Glutamatergic neuron (in vitro differentiated cells): ENCODE data around the gene CHIT1. TPM values are rescaled to one million over a fixed set of nuclear protein-coding genes. Genes with fewer than 3 reads are reported as not detected.
"Not testable (repeated sequence)": the region's sequence is repeated elsewhere in the genome, so short reads cannot be mapped to it uniquely, and the experiment has no call there.

Experiments
- DNase-seq: peaks from one replicate; pipeline ENCODE4 v3.0.0; 2022
- H3K27ac Mint-ChIP-seq: one replicate; pipeline ENCODE4 v1.8.0; 2020; ENCODE audit warnings: mild to moderate bottlenecking, mixed read lengths, inconsistent platforms; ENCODE audit not compliant: unreplicated experiment
- H3K27me3 Mint-ChIP-seq: one replicate; pipeline ENCODE4 v1.8.0; 2020; ENCODE audit warnings: mild to moderate bottlenecking, moderate library complexity, mixed read lengths, inconsistent platforms; ENCODE audit not compliant: unreplicated experiment
- H3K36me3 Mint-ChIP-seq: one replicate; pipeline ENCODE4 v1.8.0; 2020; ENCODE audit warnings: mild to moderate bottlenecking, mixed read lengths, inconsistent platforms; ENCODE audit not compliant: unreplicated experiment
- H3K4me1 Mint-ChIP-seq: one replicate; pipeline ENCODE4 v1.8.0; 2020; ENCODE audit warnings: mild to moderate bottlenecking, low read depth, mixed read lengths, inconsistent platforms; ENCODE audit not compliant: unreplicated experiment
- H3K4me3 Mint-ChIP-seq: one replicate; pipeline ENCODE4 v1.8.0; 2020; ENCODE audit warnings: mild to moderate bottlenecking, mixed read lengths, inconsistent platforms; ENCODE audit not compliant: unreplicated experiment
- H3K9me3 Mint-ChIP-seq: one replicate; pipeline ENCODE4 v1.8.0; 2020; ENCODE audit warnings: mild to moderate bottlenecking, moderate library complexity, mixed read lengths, inconsistent platforms; ENCODE audit not compliant: unreplicated experiment
- total RNA-seq: library from RNA; stranded (reverse); fragmentation: NEBNext Ultra II Directional; extraction: Animal tissue kit (Norgen Biotek cat#: 25700); gene quantifications from one replicate; pipeline ENCODE4 v1.2.1, GENCODE V29; 2021; ENCODE audit not compliant: unreplicated experiment
- TF ChIP-seq, protein P1 (sequence below): fragments of 200-600 bp; sonication (generic); IDR thresholded peaks from one replicate; pipeline ENCODE4 v1.5.0; 2021; ENCODE audit not compliant: partially characterized antibody, unreplicated experiment

Gene CHIT1
- total RNA-seq, 1 donor from 2014 or later, result 0.10 TPM

DNA sequence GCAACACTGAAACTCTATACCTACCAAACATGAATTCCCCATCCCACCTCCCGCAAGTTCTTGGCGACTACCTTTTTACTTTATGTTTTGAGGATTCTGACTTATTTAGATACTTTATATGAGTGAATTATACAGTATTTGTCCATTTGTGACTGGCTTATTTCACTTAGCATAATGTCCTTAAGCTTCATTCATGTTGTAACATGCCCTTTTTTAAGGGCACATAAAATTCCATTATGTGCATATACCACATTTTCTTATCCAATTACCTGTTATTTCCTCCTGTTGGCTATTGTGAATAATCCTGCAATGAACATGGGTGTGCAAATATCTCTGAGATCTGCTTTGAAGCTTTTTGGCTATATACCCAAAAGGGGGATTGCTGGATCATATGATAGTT is 22.0 kb upstream of the CHIT1 start:
- Mint-ChIP-seq H3K36me3 (peaks cover 22% of the 10 kb centered on the region), H3K4me1 (peaks cover 5% of the 10 kb centered on the region), H3K4me3 (no peak overlapping the region), H3K27ac (no peak overlapping the region), H3K27me3 (no peaks in the 10 kb centered on the region), H3K9me3 (peaks cover 4% of the 10 kb centered on the region)
- TF ChIP-seq, protein P1, sequence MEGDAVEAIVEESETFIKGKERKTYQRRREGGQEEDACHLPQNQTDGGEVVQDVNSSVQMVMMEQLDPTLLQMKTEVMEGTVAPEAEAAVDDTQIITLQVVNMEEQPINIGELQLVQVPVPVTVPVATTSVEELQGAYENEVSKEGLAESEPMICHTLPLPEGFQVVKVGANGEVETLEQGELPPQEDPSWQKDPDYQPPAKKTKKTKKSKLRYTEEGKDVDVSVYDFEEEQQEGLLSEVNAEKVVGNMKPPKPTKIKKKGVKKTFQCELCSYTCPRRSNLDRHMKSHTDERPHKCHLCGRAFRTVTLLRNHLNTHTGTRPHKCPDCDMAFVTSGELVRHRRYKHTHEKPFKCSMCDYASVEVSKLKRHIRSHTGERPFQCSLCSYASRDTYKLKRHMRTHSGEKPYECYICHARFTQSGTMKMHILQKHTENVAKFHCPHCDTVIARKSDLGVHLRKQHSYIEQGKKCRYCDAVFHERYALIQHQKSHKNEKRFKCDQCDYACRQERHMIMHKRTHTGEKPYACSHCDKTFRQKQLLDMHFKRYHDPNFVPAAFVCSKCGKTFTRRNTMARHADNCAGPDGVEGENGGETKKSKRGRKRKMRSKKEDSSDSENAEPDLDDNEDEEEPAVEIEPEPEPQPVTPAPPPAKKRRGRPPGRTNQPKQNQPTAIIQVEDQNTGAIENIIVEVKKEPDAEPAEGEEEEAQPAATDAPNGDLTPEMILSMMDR, result no peak
- DNase-seq, result no peak

DNA sequence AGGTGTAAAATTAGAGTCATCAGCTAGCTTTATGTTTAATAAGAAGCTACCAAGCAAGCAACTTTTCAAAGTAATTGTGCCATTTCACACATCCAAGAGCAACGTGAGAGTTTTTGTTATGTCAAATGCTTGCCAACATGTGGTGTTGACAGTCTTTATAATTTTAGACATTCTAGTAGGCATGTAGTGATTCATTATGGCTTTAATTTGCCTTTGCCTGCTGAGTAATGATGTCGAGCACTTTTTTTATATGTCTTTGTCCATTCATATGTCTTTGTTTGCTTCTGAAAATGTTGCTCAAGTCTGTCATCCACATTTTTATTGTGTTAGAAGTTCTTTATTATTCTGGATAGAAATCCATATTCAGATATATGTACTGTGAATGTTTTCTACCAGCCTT is 21.4 kb upstream of the CHIT1 start:
- Mint-ChIP-seq H3K27ac (no peak overlapping the region), H3K27me3 (no peaks in the 10 kb centered on the region)
- TF ChIP-seq, protein P1, result no peak

DNA sequence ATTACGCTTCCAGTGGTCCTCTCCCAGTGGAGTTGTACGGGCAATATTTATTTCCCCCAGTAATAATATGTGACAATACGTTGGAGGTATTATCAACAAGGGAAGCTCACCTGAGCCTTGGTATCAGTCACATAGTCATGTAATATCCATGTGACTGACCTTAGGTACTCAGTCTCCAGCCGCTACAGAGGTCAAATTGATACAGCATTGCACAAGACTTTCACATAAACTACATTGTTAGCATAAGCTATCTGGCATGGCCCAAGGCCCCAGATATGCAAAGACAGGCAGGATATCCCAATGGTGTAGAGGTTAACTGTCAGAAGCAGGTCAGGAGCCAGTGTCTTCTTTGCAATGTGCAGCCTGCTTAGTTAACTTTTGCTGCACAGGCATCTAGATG is 15.3 kb upstream of the CHIT1 start:
- H3K4me1 Mint-ChIP-seq, result no peaks in the 10 kb centered on the region
- no peaks in the 10 kb centered on the region for H3K36me3 Mint-ChIP-seq
- no peak for DNase-seq
- H3K27ac Mint-ChIP-seq, result no peak overlapping the region
- H3K27me3 Mint-ChIP-seq, result no peaks in the 10 kb centered on the region
- no peak overlapping the region for H3K4me3 Mint-ChIP-seq
- H3K9me3 Mint-ChIP-seq, result no peaks in the 10 kb centered on the region
- TF ChIP-seq, protein P1, result no peak

More for the DNA sequence above, 21.4 kb upstream of the CHIT1 start:
- peaks cover 5% of the 10 kb centered on the region for H3K4me1 Mint-ChIP-seq
- peaks cover 16% of the 10 kb centered on the region for H3K36me3 Mint-ChIP-seq
- DNase-seq, result no peak
- no peaks in the 10 kb centered on the region for H3K9me3 Mint-ChIP-seq
- H3K4me3 Mint-ChIP-seq, result no peak overlapping the region

DNA sequence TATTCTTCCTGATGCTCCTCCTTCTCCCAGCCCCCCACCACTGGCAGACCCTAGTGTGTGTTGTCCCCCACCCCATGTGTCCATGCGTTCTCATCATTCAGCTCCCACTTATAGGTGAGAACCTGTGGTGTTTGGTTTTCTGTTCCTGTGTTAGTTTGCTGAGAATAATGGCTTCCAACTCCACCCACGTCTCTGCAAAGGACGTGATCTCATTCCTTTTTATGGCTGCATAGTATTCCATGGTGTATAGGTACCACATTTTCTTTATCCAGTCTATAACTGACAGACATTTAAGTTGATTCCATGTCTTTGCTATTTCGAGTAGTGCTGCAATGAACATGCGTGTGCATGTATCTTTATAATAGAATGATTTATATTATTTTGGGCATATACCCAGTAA is 12.2 kb upstream of the CHIT1 start:
- not testable (repeated sequence) for H3K27ac Mint-ChIP-seq, H3K27me3 Mint-ChIP-seq, H3K9me3 Mint-ChIP-seq, H3K36me3 Mint-ChIP-seq, H3K4me1 Mint-ChIP-seq, DNase-seq, H3K4me3 Mint-ChIP-seq

DNA sequence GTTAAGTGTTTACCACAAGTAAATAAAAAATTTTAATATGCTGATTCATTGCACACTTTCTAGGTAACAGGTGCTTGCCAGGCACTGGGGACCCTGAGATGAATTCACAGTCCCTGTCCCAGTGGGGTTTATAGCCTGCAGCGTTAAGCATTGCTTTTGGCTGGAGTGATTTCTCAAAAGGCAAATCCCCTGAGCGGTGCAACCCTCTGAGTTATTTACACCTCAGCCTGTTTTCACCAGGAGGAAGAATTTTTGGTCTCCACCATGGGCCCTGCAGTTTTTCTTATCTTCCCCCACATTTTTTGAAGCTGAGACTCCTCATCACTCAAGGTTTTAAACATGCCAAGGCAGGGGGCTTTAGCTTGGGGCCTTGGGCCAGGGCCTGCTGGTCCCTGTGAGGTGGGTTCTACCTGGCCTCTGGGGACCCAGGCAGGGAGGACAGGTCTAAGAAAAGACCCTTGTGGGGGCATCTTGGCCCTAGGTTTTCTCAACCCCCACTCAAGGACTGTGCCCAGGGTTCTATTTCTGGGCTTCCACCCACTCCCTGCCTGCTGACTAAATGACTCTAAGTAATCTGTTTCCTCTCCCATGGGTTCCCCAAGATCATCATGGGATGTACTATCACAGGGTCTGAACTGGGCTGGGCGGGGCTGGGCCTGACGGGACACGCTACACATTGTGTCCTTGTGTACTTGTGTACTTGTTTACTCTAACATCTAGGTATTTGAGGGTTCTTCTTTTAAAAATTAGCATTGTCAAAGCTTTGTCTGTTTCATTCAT is 10.2 kb upstream of the CHIT1 start:
- no peaks in the 10 kb centered on the region for H3K4me1 Mint-ChIP-seq
- TF ChIP-seq, protein P1, result no peak
- no peak for DNase-seq
- H3K36me3 Mint-ChIP-seq, result peaks cover 16% of the 10 kb centered on the region
- no peak overlapping the region for H3K27ac Mint-ChIP-seq
- H3K9me3 Mint-ChIP-seq, result peaks cover 7% of the 10 kb centered on the region
- no peaks in the 10 kb centered on the region for H3K27me3 Mint-ChIP-seq
- no peak overlapping the region for H3K4me3 Mint-ChIP-seq
